HUDEP-2 (cell line): ENCODE data around the gene AKAP7.
A peak's percentile ranks its signal among the peaks of the same experiment; 100 is the strongest.
"Not testable (repeated sequence)": the region's sequence is repeated elsewhere in the genome, so short reads cannot be mapped to it uniquely, and the experiment has no call there.

Experiments
- DNase-seq, 76 experiments: peaks; one replicate each; lab custom pipeline; 2025; ENCODE audit not compliant: unreplicated experiment in 76 of 76; lab: John Stamatoyannopoulos, UW

Gene AKAP7

GRCh38 chr6:131250936-131251335 lies 115.7 kb downstream of the AKAP7 start:
- DNase-seq: no peak

GRCh38 chr6:131251590-131252199 lies 116.4 kb downstream of the AKAP7 start:
- DNase-seq: no peak

GRCh38 chr6:131255434-131255833 lies 120.2 kb downstream of the AKAP7 start:
- DNase-seq: no peak

GRCh38 chr6:131255911-131256310 lies 120.6 kb downstream of the AKAP7 start:
- DNase-seq: no peak

GRCh38 chr6:131257104-131257503 lies 121.8 kb downstream of the AKAP7 start:
- no peak for DNase-seq

GRCh38 chr6:131258010-131258652 lies 122.9 kb downstream of the AKAP7 start:
- no peak for DNase-seq

- DNase-seq: no peak
These were observed 123.7 kb downstream of the AKAP7 start for GRCh38 chr6:131258816-131259476.

GRCh38 chr6:131260960-131261359 lies 125.7 kb downstream of the AKAP7 start:
- DNase-seq: not testable (repeated sequence)

- peak in 1 of 76 experiments; percentile 18 for DNase-seq
These were observed 126.8 kb downstream of the AKAP7 start for GRCh38 chr6:131262060-131262459.

GRCh38 chr6:131265939-131266338 lies 130.7 kb downstream of the AKAP7 start:
- DNase-seq: no peak

GRCh38 chr6:131268303-131268702 lies 133.0 kb downstream of the AKAP7 start:
- DNase-seq: no peak

GRCh38 chr6:131269565-131270391 lies 134.5 kb downstream of the AKAP7 start:
- DNase-seq: no peak

GRCh38 chr6:131270534-131270933 lies 135.3 kb downstream of the AKAP7 start:
- no peak for DNase-seq

GRCh38 chr6:131275273-131275672 lies 140.0 kb downstream of the AKAP7 start:
- no peak for DNase-seq

GRCh38 chr6:131277591-131277990 lies 142.3 kb downstream of the AKAP7 start:
- no peak for DNase-seq

- no peak for DNase-seq
These were observed 146.4 kb downstream of the AKAP7 start for GRCh38 chr6:131281471-131282270.

- no peak for DNase-seq
These were observed 147.1 kb downstream of the AKAP7 start for GRCh38 chr6:131282365-131282764.

GRCh38 chr6:131283466-131284175 lies 148.4 kb downstream of the AKAP7 start:
- no peak for DNase-seq

GRCh38 chr6:131285548-131285947 lies 150.3 kb downstream of the AKAP7 start:
- no peak for DNase-seq
